ENCODE results near the gene EMILIN3. TPM values are rescaled to one million over a fixed set of nuclear protein-coding genes. Genes with fewer than 3 reads are reported as not detected.

Gene EMILIN3
- total RNA-seq, 2 donors from 2014 or later: 1.8 to 4.9 TPM

GRCh38 chr20:41387444-41387851 is 20.8 kb upstream of the EMILIN3 start:
- peaks cover 0 to 24% of the 10 kb centered on the region in 2 donors for H3K4me1 ChIP-seq
- no peak overlapping the region for H3K4me3 ChIP-seq
- DNase-seq (ENCODE audit: low spot score): no peak
- H3K27me3 ChIP-seq: no peaks in the 10 kb centered on the region
- H3K27ac ChIP-seq: no peak overlapping the region
- no peaks in the 10 kb centered on the region for H3K9me3 ChIP-seq
- H3K36me3 ChIP-seq: no peaks in the 10 kb centered on the region
- TF ChIP-seq, protein P1, sequence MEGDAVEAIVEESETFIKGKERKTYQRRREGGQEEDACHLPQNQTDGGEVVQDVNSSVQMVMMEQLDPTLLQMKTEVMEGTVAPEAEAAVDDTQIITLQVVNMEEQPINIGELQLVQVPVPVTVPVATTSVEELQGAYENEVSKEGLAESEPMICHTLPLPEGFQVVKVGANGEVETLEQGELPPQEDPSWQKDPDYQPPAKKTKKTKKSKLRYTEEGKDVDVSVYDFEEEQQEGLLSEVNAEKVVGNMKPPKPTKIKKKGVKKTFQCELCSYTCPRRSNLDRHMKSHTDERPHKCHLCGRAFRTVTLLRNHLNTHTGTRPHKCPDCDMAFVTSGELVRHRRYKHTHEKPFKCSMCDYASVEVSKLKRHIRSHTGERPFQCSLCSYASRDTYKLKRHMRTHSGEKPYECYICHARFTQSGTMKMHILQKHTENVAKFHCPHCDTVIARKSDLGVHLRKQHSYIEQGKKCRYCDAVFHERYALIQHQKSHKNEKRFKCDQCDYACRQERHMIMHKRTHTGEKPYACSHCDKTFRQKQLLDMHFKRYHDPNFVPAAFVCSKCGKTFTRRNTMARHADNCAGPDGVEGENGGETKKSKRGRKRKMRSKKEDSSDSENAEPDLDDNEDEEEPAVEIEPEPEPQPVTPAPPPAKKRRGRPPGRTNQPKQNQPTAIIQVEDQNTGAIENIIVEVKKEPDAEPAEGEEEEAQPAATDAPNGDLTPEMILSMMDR (IDR thresholded peaks at IDR 0.05): no peak

GRCh38 chr20:41386502-41387427 is 20.1 kb upstream of the EMILIN3 start:
- H3K27me3 ChIP-seq: no peaks in the 10 kb centered on the region
- DNase-seq (ENCODE audit: low spot score): no peak
- H3K36me3 ChIP-seq: no peaks in the 10 kb centered on the region
- TF ChIP-seq, protein P1 (IDR thresholded peaks at IDR 0.05): no peak
- H3K9me3 ChIP-seq: no peaks in the 10 kb centered on the region
- no peak overlapping the region for H3K4me3 ChIP-seq
- peaks cover 0 to 17% of the 10 kb centered on the region in 2 donors for H3K4me1 ChIP-seq
- H3K27ac ChIP-seq: no peak overlapping the region

- H3K9me3 ChIP-seq: no peaks in the 10 kb centered on the region
- H3K4me1 ChIP-seq: peaks cover 0 to 14% of the 10 kb centered on the region in 2 donors
- H3K27ac ChIP-seq: no peak overlapping the region
- no peaks in the 10 kb centered on the region for H3K27me3 ChIP-seq
- no peaks in the 10 kb centered on the region for H3K36me3 ChIP-seq
- H3K4me3 ChIP-seq: no peak overlapping the region
- no peak for DNase-seq (ENCODE audit: low spot score)
- TF ChIP-seq, protein P1 (IDR thresholded peaks at IDR 0.05): no peak
Observed at GRCh38 chr20:41382791-41383305, 16.2 kb upstream of the EMILIN3 start.

DNA sequence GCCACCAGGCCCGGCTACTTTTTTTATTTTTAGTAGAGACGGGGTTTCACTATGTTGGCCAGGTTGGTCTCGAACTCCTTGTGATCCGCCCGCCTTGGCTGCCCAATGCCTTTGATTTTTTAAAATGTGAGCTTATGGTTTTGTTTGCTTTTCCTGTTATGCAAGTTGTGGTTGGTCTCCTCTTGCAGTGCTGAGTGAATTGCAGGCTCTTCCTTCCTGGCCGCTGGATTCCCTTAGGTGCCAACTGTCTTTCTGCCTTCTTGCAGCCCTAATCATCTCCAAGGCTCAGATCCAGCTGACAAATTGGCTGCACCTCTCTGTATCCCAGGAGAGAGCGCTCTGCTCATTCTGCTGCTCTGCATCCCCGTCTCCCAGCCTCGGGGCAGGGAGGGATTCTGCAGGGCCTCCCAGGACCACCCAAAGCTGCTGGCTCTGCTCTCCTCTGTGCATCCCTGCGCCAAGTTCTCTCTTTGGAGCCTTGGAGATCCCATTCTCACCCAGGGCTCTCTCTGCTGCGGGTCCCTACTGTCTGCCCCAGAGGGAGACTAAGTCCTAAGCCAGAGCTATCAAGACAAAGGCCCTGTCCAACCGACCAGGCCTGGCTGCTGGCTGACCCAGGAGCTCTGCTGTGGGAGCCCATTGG is 14.1 kb upstream of the EMILIN3 start:
- Histone ChIP-seq H3K27ac (no peak overlapping the region), H3K9me3 (no peaks in the 10 kb centered on the region), H3K36me3 (no peaks in the 10 kb centered on the region), H3K4me1 (no peaks in the 10 kb centered on the region), H3K4me3 (no peak overlapping the region), H3K27me3 (no peaks in the 10 kb centered on the region)
- no peak for DNase-seq (ENCODE audit: low spot score)
- TF ChIP-seq, protein P1 (IDR thresholded peaks at IDR 0.05): no peak

GRCh38 chr20:41379551-41379950 is 12.9 kb upstream of the EMILIN3 start:
- no peak overlapping the region for H3K4me3 ChIP-seq
- no peak for DNase-seq (ENCODE audit: low spot score)
- H3K27me3 ChIP-seq: no peaks in the 10 kb centered on the region
- H3K36me3 ChIP-seq: no peaks in the 10 kb centered on the region
- no peaks in the 10 kb centered on the region for H3K9me3 ChIP-seq
- TF ChIP-seq, protein P1 (IDR thresholded peaks at IDR 0.05): no peak
- no peaks in the 10 kb centered on the region for H3K4me1 ChIP-seq
- H3K27ac ChIP-seq: no peak overlapping the region
